GM23338 (cell line): Measurements from ENCODE around the gene TULP1. TPM values are rescaled to one million over a fixed set of nuclear protein-coding genes. Genes with fewer than 3 reads are reported as not detected.

ENCODE experiments used
- microRNA-seq: library from miRNA; unstranded; fragments of <30 nt; microRNA quantifications from one replicate; pipeline ENCODE4, GENCODE V29; 2017
- polyA plus RNA-seq: library from polyadenylated mRNA; unstranded; fragments of >200 nt; fragmentation: Nextera tagmentation; extraction: Ambion mirVana; gene quantifications from 2 replicates; pipeline ENCODE4 v1.2.1, GENCODE V29; 2016
- small RNA-seq: library from RNA; depleted of rRNA; stranded (forward); fragments of <200 nt; gene quantifications from one replicate; pipeline ENCODE3, GENCODE V24; 2014; ENCODE audit warnings: low replicate concordance
- total RNA-seq: library from RNA; depleted of rRNA; stranded (reverse); fragments of >200 nt; shearing (Covaris generic); gene quantifications from 2 replicates; pipeline ENCODE4 v1.2.3, GENCODE V29; 2014; rRNA removed

Gene TULP1
- total and polyA plus RNA-seq, 2 experiments from 2014 or later, result 3.0 to 3.8 TPM

Small RNAs within 50 kb of the gene (microRNA-seq; reads per million reads assigned to microRNA genes)
- 0.89 reads per million for gene MIR7111

Small RNAs within 50 kb of the gene (small RNA-seq; reads per million reads assigned to genes)
- gene MIR7111, result not detected

Other genes with a start within 250 kb of the TULP1 start
- gene DEF6, start 215.1 kb downstream of the TULP1 start, total RNA-seq, result 5.7 and 7.2 TPM in 2 replicates
- 3.2 and 5.1 TPM in 2 replicates for gene DEF6, start 215.1 kb downstream of the TULP1 start, polyA plus RNA-seq
- 8.7 and 9.7 TPM in 2 replicates for gene PPARD, start 170.3 kb downstream of the TULP1 start, total RNA-seq
- 4.8 and 5.1 TPM in 2 replicates for gene PPARD, start 170.3 kb downstream of the TULP1 start, polyA plus RNA-seq
- 18.5 and 25.5 TPM in 2 replicates for gene FANCE, start 60.6 kb downstream of the TULP1 start, total RNA-seq
- gene FANCE, start 60.6 kb downstream of the TULP1 start, polyA plus RNA-seq, result 5.4 and 6.5 TPM in 2 replicates
- gene RPL10A, start 44.5 kb downstream of the TULP1 start, total RNA-seq, result 1,297 and 1,329 TPM in 2 replicates
- gene RPL10A, start 44.5 kb downstream of the TULP1 start, polyA plus RNA-seq, result 686 and 730 TPM in 2 replicates
- gene TEAD3, start 15.8 kb downstream of the TULP1 start, total RNA-seq, result 26.5 and 26.7 TPM in 2 replicates
- 15.0 and 15.6 TPM in 2 replicates for gene TEAD3, start 15.8 kb downstream of the TULP1 start, polyA plus RNA-seq
- 24.3 and 28.6 TPM in 2 replicates for gene FKBP5, start 176.0 kb upstream of the TULP1 start, total RNA-seq
- 17.7 and 19.8 TPM in 2 replicates for gene FKBP5, start 176.0 kb upstream of the TULP1 start, polyA plus RNA-seq
- gene ARMC12, start 224.1 kb upstream of the TULP1 start, total RNA-seq, result 0.90 and 1.3 TPM in 2 replicates
- gene ARMC12, start 224.1 kb upstream of the TULP1 start, polyA plus RNA-seq, result 0.94 TPM in 2 replicates